Erythroblast (primary cell): Measurements from ENCODE around the gene BPTF.

Source experiments
- GATA1 ChIP-seq: IDR thresholded peaks from 2 replicates; pipeline ENCODE4 v1.6.1; 2011; ENCODE audit warnings: low read depth, mild to moderate bottlenecking, control low read depth, low read length, moderate library complexity
- POLR2A ChIP-seq: IDR thresholded peaks from 2 replicates; pipeline ENCODE4 v1.6.1; 2011; ENCODE audit warnings: mild to moderate bottlenecking, low read length

- TF ChIP-seq GATA1 (no peak), POLR2A (no peak)
These were observed 37.4 kb downstream of the BPTF start for GRCh38 chr17:67862614-67863217.
